ENCODE data around the gene SNRNP25. TPM values are rescaled to one million over a fixed set of nuclear protein-coding genes. Genes with fewer than 3 reads are reported as not detected.
A peak's percentile ranks its signal among the peaks of the same experiment; 100 is the strongest.

Gene SNRNP25
- total and polyA plus RNA-seq, 2 of the 8 experiments (the other 6 are each of a cell fraction or from before 2014, with no cell fraction given), result 53.0 to 58.4 TPM

DNA sequence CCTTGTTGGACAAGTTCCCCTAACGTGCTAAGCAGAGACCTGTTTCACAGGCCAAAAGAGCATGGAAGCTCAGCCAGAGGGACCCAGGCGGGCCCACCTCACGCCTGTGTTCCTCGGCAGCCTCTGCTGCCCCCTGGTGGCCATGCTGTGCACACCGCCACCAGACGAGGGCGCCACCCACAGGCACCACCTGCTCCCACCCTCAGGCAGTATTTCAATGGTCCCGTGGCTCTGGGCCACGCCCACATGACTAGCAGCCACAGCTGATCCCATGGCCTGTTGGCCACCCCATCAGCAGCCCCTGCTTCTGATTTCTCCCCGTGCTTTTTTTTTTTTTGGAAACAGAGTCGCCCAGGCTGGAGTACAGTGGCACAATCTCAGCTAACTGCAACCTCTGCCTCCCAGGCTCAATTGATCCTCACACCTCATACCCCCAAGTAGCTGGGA lies 43.3 kb downstream of the SNRNP25 start (continued):
- TF ChIP-seq POU5F1 (IDR thresholded peaks at IDR 0.05; ENCODE audit: low read depth, low read length) (no peak), NRF1 (IDR thresholded peaks at IDR 0.05; ENCODE audit: low read depth, low read length) (no peak), CBX8 (IDR thresholded peaks at IDR 0.05; ENCODE audit: borderline replicate concordance, low read depth, low read length) (no peak), HDAC2 (IDR thresholded peaks at IDR 0.05; ENCODE audit: borderline replicate concordance in 1 of 2, low read depth in 2 of 2, low read length in 2 of 2) (0 out of 4 replicates have a peak, but pooled peaks of 1 of the 2 experiments have one; percentile 27), NANOG (IDR thresholded peaks at IDR 0.05; ENCODE audit: insufficient read depth, low read depth, low read length, poor library complexity, severe bottlenecking) (no peak), BCL11A (IDR thresholded peaks at IDR 0.05; ENCODE audit: low read depth in 2 of 2, low read length in 2 of 2) (no peak), RNF2 (IDR thresholded peaks at IDR 0.05; ENCODE audit: borderline replicate concordance, low read depth, low read length, missing control alignments, poor library complexity, severe bottlenecking) (no peak), KDM5A (IDR thresholded peaks at IDR 0.05; ENCODE audit: low read length) (no peak), GTF2F1 (IDR thresholded peaks at IDR 0.05; ENCODE audit: borderline replicate concordance, low read depth, low read length) (no peak), TCF12 (IDR thresholded peaks at IDR 0.05; ENCODE audit: low read depth, low read length) (peak; percentile 85; the same call in 1 of the 2 replicates), FOSL1 (IDR thresholded peaks at IDR 0.05; ENCODE audit: insufficient read depth, low read depth, low read length) (peak; percentile 81), SP1 (IDR thresholded peaks at IDR 0.05; ENCODE audit: low read depth, low read length) (no peak)
- TF ChIP-seq, protein P1, sequence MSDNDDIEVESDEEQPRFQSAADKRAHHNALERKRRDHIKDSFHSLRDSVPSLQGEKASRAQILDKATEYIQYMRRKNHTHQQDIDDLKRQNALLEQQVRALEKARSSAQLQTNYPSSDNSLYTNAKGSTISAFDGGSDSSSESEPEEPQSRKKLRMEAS (IDR thresholded peaks at IDR 0.05), result peak; percentile 83
- TF ChIP-seq, protein P2, sequence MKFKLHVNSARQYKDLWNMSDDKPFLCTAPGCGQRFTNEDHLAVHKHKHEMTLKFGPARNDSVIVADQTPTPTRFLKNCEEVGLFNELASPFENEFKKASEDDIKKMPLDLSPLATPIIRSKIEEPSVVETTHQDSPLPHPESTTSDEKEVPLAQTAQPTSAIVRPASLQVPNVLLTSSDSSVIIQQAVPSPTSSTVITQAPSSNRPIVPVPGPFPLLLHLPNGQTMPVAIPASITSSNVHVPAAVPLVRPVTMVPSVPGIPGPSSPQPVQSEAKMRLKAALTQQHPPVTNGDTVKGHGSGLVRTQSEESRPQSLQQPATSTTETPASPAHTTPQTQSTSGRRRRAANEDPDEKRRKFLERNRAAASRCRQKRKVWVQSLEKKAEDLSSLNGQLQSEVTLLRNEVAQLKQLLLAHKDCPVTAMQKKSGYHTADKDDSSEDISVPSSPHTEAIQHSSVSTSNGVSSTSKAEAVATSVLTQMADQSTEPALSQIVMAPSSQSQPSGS (IDR thresholded peaks at IDR 0.05; ENCODE audit: low read length), result no peak
